A549 (cell line): ENCODE data around the gene PTPRN2. TPM values are rescaled to one million over a fixed set of nuclear protein-coding genes. Genes with fewer than 3 reads are reported as not detected.

Source experiments
- ATAC-seq, 2 experiments: fragments of 200-7000 bp in 1 of 2; fragments of >200 bp in 1 of 2; cut with Nextera tagmentation in 1 of 2; cut with Tn5 transposase in 1 of 2; 3 replicates each; pipeline versions ENCODE4 v1.8.0 to v1.9.1; 2018 to 2020; ENCODE audit warnings: mild to moderate bottlenecking in 1 of 2, moderate library complexity in 1 of 2
- CTCF ChIA-PET: fragments of 300-600 bp; sonication (Branson Sonifier 250); formaldehyde crosslinking; extraction: SDS; loops from one replicate; lab custom pipeline; 2021; ENCODE audit warnings: antibody characterized with exemption, inconsistent platforms; lab: Yijun Ruan, JAX
- POLR2A ChIA-PET: fragments of 350-600 bp; formaldehyde crosslinking; extraction: SDS; loops from one replicate; lab custom pipeline; 2021; ENCODE audit warnings: antibody characterized with exemption, inconsistent platforms; lab: Yijun Ruan, JAX
- DNase-seq, 2 experiments: peaks; one replicate each; pipeline versions ENCODE4 v3.0.0 to v3.0.0-alpha.2; 2011 to 2016; ENCODE audit warnings: low read depth in 1 of 2, low spot score in 1 of 2
- FAIRE-seq: peaks from 2 replicates; lab custom pipeline; 2011; peaks lifted over from hg19 to GRCh38; lab: Jason Lieb, UNC
- H3K27ac ChIP-seq, 2 experiments: fragments of >200 bp; sonication (Bioruptor Twin); formaldehyde crosslinking; 3 replicates each; pipeline ENCODE4 v1.5.1; 2016 to 2017
- H3K4me1 ChIP-seq: fragments of >200 bp; sonication (Bioruptor Twin); formaldehyde crosslinking; 3 replicates; pipeline ENCODE4 v1.6.1; 2016
- H3K4me2 ChIP-seq: fragments of >200 bp; sonication (Bioruptor Twin); formaldehyde crosslinking; 3 replicates; pipeline ENCODE4 v1.6.1; 2016
- H3K4me3 ChIP-seq: fragments of >200 bp; sonication (Bioruptor Twin); formaldehyde crosslinking; 3 replicates; pipeline ENCODE4 v1.5.1; 2016
- H3K9me3 ChIP-seq: fragments of >200 bp; sonication (Bioruptor Twin); formaldehyde crosslinking; 3 replicates; pipeline ENCODE4 v1.6.1; 2016
- CBX2 ChIP-seq: fragments of 200-600 bp; sonication (generic); IDR thresholded peaks from 2 replicates; pipeline ENCODE4 v1.6.1; 2016; ENCODE audit warnings: low read depth, mild to moderate bottlenecking, borderline replicate concordance
- EHMT2 ChIP-seq: fragments of 200-600 bp; sonication (generic); IDR thresholded peaks from 2 replicates; pipeline ENCODE4 v1.6.1; 2016; ENCODE audit warnings: antibody characterized with exemption, low read depth, mild to moderate bottlenecking, moderate library complexity
- EP300 ChIP-seq, 2 experiments: fragments of >200 bp; sonication (Bioruptor Twin); formaldehyde crosslinking; IDR thresholded peaks; 2 replicates in 1 of 2; 3 replicates in 1 of 2; pipeline ENCODE4 v1.6.1; 2016 to 2017
- ESRRA ChIP-seq: fragments of 150-350 bp; IDR thresholded peaks from 2 replicates; pipeline ENCODE4 v1.6.1; 2014; ENCODE audit warnings: mild to moderate bottlenecking, low read length, borderline replicate concordance
- FOSB ChIP-seq: fragments of 250-450 bp; sonication (Bioruptor Pico); IDR thresholded peaks from 2 replicates; pipeline ENCODE4 v1.5.0; 2020; ENCODE audit warnings: mild to moderate bottlenecking, moderate library complexity
- FOSL2 ChIP-seq, 2 experiments: fragments of 450-650 bp in 1 of 2; fragments of >200 bp in 1 of 2; sonication (Bioruptor Twin) in 1 of 2; formaldehyde crosslinking; IDR thresholded peaks; 2 replicates each; pipeline versions ENCODE4 v1.5.0 to v1.6.1; 2016 to 2020; ENCODE audit warnings: mild to moderate bottlenecking in 1 of 2, moderate library complexity in 1 of 2
- HDAC2 ChIP-seq: fragments of 200-600 bp; sonication (generic); IDR thresholded peaks from 2 replicates; pipeline ENCODE4 v1.6.1; 2016
- HOXA7 ChIP-seq: fragments of 250-450 bp; sonication (Bioruptor Pico); IDR thresholded peaks from 2 replicates; pipeline ENCODE4 v1.5.0; 2020; ENCODE audit warnings: mild to moderate bottlenecking, moderate library complexity
- HOXB13 ChIP-seq: fragments of 250-450 bp; sonication (Bioruptor Pico); IDR thresholded peaks from 2 replicates; pipeline ENCODE4 v1.5.0; 2020; ENCODE audit warnings: low read depth, mild to moderate bottlenecking, moderate library complexity
- JUN ChIP-seq, 2 experiments: fragments of >200 bp; sonication (Bioruptor Twin); formaldehyde crosslinking; IDR thresholded peaks; 2 replicates in 1 of 2; 3 replicates in 1 of 2; pipeline ENCODE4 v1.6.1; 2016 to 2017
- JUNB ChIP-seq: fragments of >200 bp; sonication (Bioruptor Twin); formaldehyde crosslinking; IDR thresholded peaks from 2 replicates; pipeline ENCODE4 v1.6.1; 2016
- MAZ ChIP-seq: fragments of 150-350 bp; IDR thresholded peaks from 2 replicates; pipeline ENCODE4 v1.6.1; 2014; ENCODE audit warnings: antibody characterized with exemption, low read depth, low read length, borderline replicate concordance
- NPAS2 ChIP-seq: fragments of 250-450 bp; sonication (Bioruptor Pico); IDR thresholded peaks from 2 replicates; pipeline ENCODE4 v1.8.0; 2022; ENCODE audit warnings: mild to moderate bottlenecking, moderate library complexity, borderline replicate concordance
- NR3C1 ChIP-seq: fragments of >200 bp; sonication (Bioruptor Twin); formaldehyde crosslinking; IDR thresholded peaks from 3 replicates; pipeline ENCODE4 v1.6.1; 2017
- PBX3 ChIP-seq: IDR thresholded peaks from 2 replicates; pipeline ENCODE4 v1.6.1; 2012
- PHF8 ChIP-seq: fragments of 200-600 bp; sonication (generic); IDR thresholded peaks from 2 replicates; pipeline ENCODE4 v1.6.1; 2016; ENCODE audit warnings: low read depth, mild to moderate bottlenecking, antibody characterized with exemption, moderate library complexity, borderline replicate concordance
- RCOR1 ChIP-seq: fragments of 150-350 bp; IDR thresholded peaks from 2 replicates; pipeline ENCODE4 v1.6.1; 2014; ENCODE audit warnings: antibody characterized with exemption, low read length, low read depth
- RFX5 ChIP-seq: fragments of 450-650 bp; IDR thresholded peaks from 2 replicates; pipeline ENCODE4 v1.7.1; 2014; ENCODE audit warnings: antibody characterized with exemption, mild to moderate bottlenecking, moderate library complexity
- RNF2 ChIP-seq: fragments of 200-600 bp; sonication (generic); IDR thresholded peaks from 2 replicates; pipeline ENCODE4 v1.6.1; 2016; ENCODE audit warnings: low read depth, mild to moderate bottlenecking, antibody characterized with exemption, moderate library complexity, borderline replicate concordance
- SMC3 ChIP-seq: fragments of >200 bp; sonication (Bioruptor Twin); formaldehyde crosslinking; IDR thresholded peaks from 3 replicates; pipeline ENCODE4 v1.6.1; 2018; ENCODE audit warnings: inconsistent platforms
- SREBF2 ChIP-seq: fragments of 450-650 bp; IDR thresholded peaks from 2 replicates; pipeline ENCODE4 v1.6.1; 2014; ENCODE audit warnings: mild to moderate bottlenecking, moderate library complexity
- TP53 ChIP-seq: fragments of 250-450 bp; sonication (Bioruptor Pico); IDR thresholded peaks from 2 replicates; pipeline ENCODE4 v1.5.0; 2021; ENCODE audit warnings: mild to moderate bottlenecking, moderate library complexity
- USF2 ChIP-seq: fragments of 450-650 bp; IDR thresholded peaks from 2 replicates; pipeline ENCODE4 v1.6.1; 2014; ENCODE audit warnings: antibody characterized with exemption
- ZFP36 ChIP-seq: fragments of 450-650 bp; IDR thresholded peaks from 2 replicates; pipeline ENCODE4 v1.6.1; 2014; ENCODE audit warnings: borderline replicate concordance; ENCODE audit not compliant: partially characterized antibody
- ZNF302 ChIP-seq: fragments of 250-450 bp; sonication (Bioruptor Pico); IDR thresholded peaks from 2 replicates; pipeline ENCODE4 v1.9.0; 2021; ENCODE audit warnings: inconsistent platforms, mild to moderate bottlenecking, moderate library complexity
- ZSCAN20 ChIP-seq: fragments of 250-450 bp; sonication (Bioruptor Pico); IDR thresholded peaks from 2 replicates; pipeline ENCODE4 v1.8.0; 2022; ENCODE audit warnings: mild to moderate bottlenecking, moderate library complexity
- WGBS: methylation state at CpG from one replicate; pipeline ENCODE4 v1.1.6; 2017; ENCODE audit errors: missing lambda C conversion rate; 5-methylcytosine and 5-hydroxymethylcytosine counted together
- polyA plus RNA-seq, 4 experiments: library from polyadenylated mRNA; depleted of rRNA in 3 of 4; stranded (reverse); fragments of >200 nt; fragmentation: RNase III in 1 of 4; extraction: RNeasy Plus Mini Kit Qiagen cat#74134 plus additional on column Dnase treatment in 1 of 4; gene quantifications; 2 replicates in 3 of 4; 3 replicates in 1 of 4; pipeline ENCODE4 v1.2.3, GENCODE V29; 2011 to 2017
- TF ChIP-seq, protein P1 (sequence below): fragments of >200 bp; sonication (Bioruptor Twin); formaldehyde crosslinking; IDR thresholded peaks from 3 replicates; pipeline ENCODE4 v1.6.1; 2016
- TF ChIP-seq, protein P2 (sequence below): IDR thresholded peaks from 2 replicates; pipeline ENCODE4 v1.6.1; 2012

PTPRN2 gene
- polyA plus RNA-seq, 2 of the 4 experiments (the other 2 are of a cell fraction), result 0.41 to 1.2 TPM

- H3K4me1 ChIP-seq, result no peaks in the 10 kb centered on the region
- FAIRE-seq (no peak), DNase-seq (no peak), ATAC-seq (peak in 1 of 2 experiments; percentile 17; a peak in 2 of 6 replicates)
- no peak overlapping the region for H3K4me3 ChIP-seq
- TF ChIP-seq PHF8, result no peak
- no peak for TF ChIP-seq ZSCAN20 (CRISPR knock-in tag)
- TF ChIP-seq RNF2, result no peak
- TF ChIP-seq RCOR1, result no peak
- no peak for TF ChIP-seq NPAS2 (CRISPR knock-in tag)
- no peak for TF ChIP-seq JUN (IDR thresholded peaks at IDR 0.05)
- no peak for TF ChIP-seq RFX5
- no peak for TF ChIP-seq FOSL2 (IDR thresholded peaks at IDR 0.05)
- no peak for TF ChIP-seq FOSL2 (CRISPR knock-in tag; IDR thresholded peaks at IDR 0.05)
- TF ChIP-seq, protein P1, sequence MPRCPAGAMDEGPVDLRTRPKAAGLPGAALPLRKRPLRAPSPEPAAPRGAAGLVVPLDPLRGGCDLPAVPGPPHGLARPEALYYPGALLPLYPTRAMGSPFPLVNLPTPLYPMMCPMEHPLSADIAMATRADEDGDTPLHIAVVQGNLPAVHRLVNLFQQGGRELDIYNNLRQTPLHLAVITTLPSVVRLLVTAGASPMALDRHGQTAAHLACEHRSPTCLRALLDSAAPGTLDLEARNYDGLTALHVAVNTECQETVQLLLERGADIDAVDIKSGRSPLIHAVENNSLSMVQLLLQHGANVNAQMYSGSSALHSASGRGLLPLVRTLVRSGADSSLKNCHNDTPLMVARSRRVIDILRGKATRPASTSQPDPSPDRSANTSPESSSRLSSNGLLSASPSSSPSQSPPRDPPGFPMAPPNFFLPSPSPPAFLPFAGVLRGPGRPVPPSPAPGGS, result no peak
- no peak for TF ChIP-seq ZNF302 (CRISPR knock-in tag)
- TF ChIP-seq HDAC2, result no peak
- no peak for TF ChIP-seq HOXB13 (CRISPR knock-in tag)
- TF ChIP-seq SREBF2, result no peak
- no peak for TF ChIP-seq FOSB (CRISPR knock-in tag)
- TF ChIP-seq JUNB, result no peak
- no peak for TF ChIP-seq EHMT2
- no peak for TF ChIP-seq ZFP36
- TF ChIP-seq ESRRA, result no peak
- TF ChIP-seq PBX3, result no peak
- TF ChIP-seq HOXA7 (CRISPR knock-in tag), result no peak
- H3K27ac ChIP-seq, result no peak overlapping the region
- CTCF ChIA-PET, result no interaction called here
- POLR2A ChIA-PET, result no interaction called here
- 21% methylated on average over 18 of the region's 19 CpGs for WGBS
- no peaks in the 10 kb centered on the region for H3K9me3 ChIP-seq
- no peak overlapping the region for H3K4me2 ChIP-seq
These were observed 911.0 kb downstream of the PTPRN2 start for GRCh38 chr7:157676456-157677255.

DNA sequence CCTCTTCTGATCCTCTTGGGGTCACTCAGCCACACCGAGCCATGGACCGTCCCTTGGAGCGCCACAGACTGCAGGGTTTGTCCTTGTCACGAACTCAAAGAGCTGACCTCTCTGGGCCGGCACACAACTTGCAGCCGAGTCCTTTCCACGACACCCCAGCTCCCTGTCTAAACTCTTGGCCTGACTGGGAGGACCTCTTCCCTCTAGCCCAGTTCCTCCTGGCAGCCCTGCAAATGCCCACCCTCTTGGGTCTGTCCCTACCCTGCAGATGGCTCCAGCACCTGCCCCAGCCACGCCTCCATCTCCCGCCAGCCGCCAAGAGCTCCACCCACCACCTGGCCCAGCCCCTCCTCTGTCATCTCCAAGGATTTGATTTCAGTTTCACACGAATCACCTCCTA is 911.6 kb downstream of the PTPRN2 start:
- H3K9me3 ChIP-seq, result no peaks in the 10 kb centered on the region
- ChIA-PET CTCF (no interaction called here), POLR2A (no interaction called here)
- H3K4me3 ChIP-seq, result no peak overlapping the region
- H3K4me1 ChIP-seq, result no peaks in the 10 kb centered on the region
- TF ChIP-seq SMC3 (no peak), EP300 (IDR thresholded peaks at IDR 0.05) (no peak), MAZ (no peak), RCOR1 (no peak), TP53 (no peak), HOXB13 (CRISPR knock-in tag) (no peak), NR3C1 (no peak), USF2 (no peak), CBX2 (no peak), PHF8 (no peak)
- TF ChIP-seq, protein P2, sequence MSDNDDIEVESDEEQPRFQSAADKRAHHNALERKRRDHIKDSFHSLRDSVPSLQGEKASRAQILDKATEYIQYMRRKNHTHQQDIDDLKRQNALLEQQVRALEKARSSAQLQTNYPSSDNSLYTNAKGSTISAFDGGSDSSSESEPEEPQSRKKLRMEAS, result no peak
- no peak overlapping the region for H3K4me2 ChIP-seq
- DNase-seq (no peak), FAIRE-seq (no peak), ATAC-seq (no peak; a peak in 1 of 6 replicates)
- 34% methylated on average over 11 of the region's 11 CpGs for WGBS
- H3K27ac ChIP-seq, result no peak overlapping the region
